Fibroblast of peridontal ligament (primary cell): ENCODE results near the gene RNU1-2.
A peak's percentile ranks its signal among the peaks of the same experiment; 100 is the strongest.
"Not testable (repeated sequence)": the region's sequence is repeated elsewhere in the genome, so short reads cannot be mapped to it uniquely, and the experiment has no call there.

Source experiments
- DNase-seq: peaks from one replicate; pipeline ENCODE4 v3.0.0-alpha.2; 2010; ENCODE audit errors: extremely low read depth

The RNU1-2 gene

GRCh38 chr1:16888860-16889816, 6.6 kb upstream of the RNU1-2 start:
- DNase-seq, result peak; percentile 43

- not testable (repeated sequence) for DNase-seq
Observed at GRCh38 chr1:16890539-16891021, 5.2 kb upstream of the RNU1-2 start.

- DNase-seq, result not testable (repeated sequence)
Observed at GRCh38 chr1:16891057-16891456, 4.7 kb upstream of the RNU1-2 start.

GRCh38 chr1:16892978-16893525, 2.7 kb upstream of the RNU1-2 start:
- DNase-seq, result not testable (repeated sequence)

GRCh38 chr1:16893796-16894195, 2.0 kb upstream of the RNU1-2 start:
- not testable (repeated sequence) for DNase-seq

GRCh38 chr1:16894338-16894737, 1.4 kb upstream of the RNU1-2 start:
- DNase-seq, result not testable (repeated sequence)

- peak; percentile 22 for DNase-seq
Observed at GRCh38 chr1:16895233-16895597, 565 bp upstream of the RNU1-2 start.

GRCh38 chr1:16896316-16897055, 706 bp downstream of the RNU1-2 start:
- DNase-seq, result peak; percentile 96

GRCh38 chr1:16897653-16898052, 1.9 kb downstream of the RNU1-2 start:
- DNase-seq, result not testable (repeated sequence)

GRCh38 chr1:16898298-16898697, 2.5 kb downstream of the RNU1-2 start:
- DNase-seq, result not testable (repeated sequence)

- DNase-seq, result not testable (repeated sequence)
Observed at GRCh38 chr1:16899020-16899419, 3.2 kb downstream of the RNU1-2 start.

GRCh38 chr1:16900751-16901150, 5.0 kb downstream of the RNU1-2 start:
- no peak for DNase-seq

GRCh38 chr1:16901371-16901770, 5.6 kb downstream of the RNU1-2 start:
- DNase-seq, result not testable (repeated sequence)

GRCh38 chr1:16903054-16903453, 7.3 kb downstream of the RNU1-2 start:
- DNase-seq, result peak; percentile 80

- DNase-seq, result no peak
Observed at GRCh38 chr1:16903458-16903796, 7.6 kb downstream of the RNU1-2 start.

GRCh38 chr1:16904560-16905109, 8.9 kb downstream of the RNU1-2 start:
- DNase-seq, result peak; percentile 98

GRCh38 chr1:16905110-16905867, 9.5 kb downstream of the RNU1-2 start:
- peak; percentile 93 for DNase-seq

GRCh38 chr1:16905868-16906702, 10.3 kb downstream of the RNU1-2 start:
- DNase-seq, result no peak

- no peak for DNase-seq
Observed at GRCh38 chr1:16906873-16907272, 11.1 kb downstream of the RNU1-2 start.
